Lower lobe of right lung (tissue), 2 donors: ENCODE results near the gene DAAM2. TPM values are rescaled to one million over a fixed set of nuclear protein-coding genes. Genes with fewer than 3 reads are reported as not detected.

ENCODE experiments used
- ATAC-seq, 2 donors: fragments of 200-7000 bp; cut with Tn5 transposase; one replicate each; pipeline ENCODE4 v1.9.1; 2020 to 2022; ENCODE audit warnings: mild to moderate bottlenecking in 2 of 2, moderate library complexity in 2 of 2
- DNase-seq: peaks from one replicate; pipeline ENCODE4 v3.0.0-alpha.2; 2020
- H3K27ac ChIP-seq: fragments of 200-600 bp; one replicate; pipeline ENCODE4 v1.8.0; 2022
- H3K27me3 ChIP-seq: fragments of 200-600 bp; one replicate; pipeline ENCODE4 v1.8.0; 2022; ENCODE audit warnings: low read depth
- H3K36me3 ChIP-seq: fragments of 200-600 bp; one replicate; pipeline ENCODE4 v1.8.0; 2022; ENCODE audit warnings: mild to moderate bottlenecking
- H3K4me1 ChIP-seq: fragments of 200-600 bp; one replicate; pipeline ENCODE4 v1.8.0; 2022
- H3K4me3 ChIP-seq: fragments of 200-600 bp; one replicate; pipeline ENCODE4 v1.8.0; 2022; ENCODE audit warnings: mild to moderate bottlenecking
- H3K9me3 ChIP-seq: fragments of 200-600 bp; one replicate; pipeline ENCODE4 v1.8.0; 2022
- CTCF ChIP-seq: fragments of 200-600 bp; IDR thresholded peaks from one replicate; pipeline ENCODE4 v1.8.0; 2022; ENCODE audit warnings: antibody characterized with exemption, mild to moderate bottlenecking
- intact Hi-C: fragments of 100-400 bp; cut with DNase I; formaldehyde crosslinking; loops from one replicate; pipeline ENCODE4 v1.11.0; 2022
- total RNA-seq: library from RNA; stranded (reverse); fragmentation: NEBNext Ultra II Directional; extraction: Animal tissue kit (Norgen Biotek cat#: 25700); gene quantifications from one replicate; pipeline ENCODE4 v1.2.1, GENCODE V29; 2021
- donor health status: DM: no; HTN: yes; CAD: no; lungs with severe emphysema.

Gene DAAM2
- total RNA-seq, 1 donor from 2014 or later, result 29.0 TPM

GRCh38 chr6:39910164-39910563 is 118.0 kb downstream of the DAAM2 start:
- no peak overlapping the region for H3K27ac ChIP-seq
- H3K36me3 ChIP-seq, result peaks cover 85% of the 10 kb centered on the region
- no peak overlapping the region for H3K4me3 ChIP-seq
- no peaks in the 10 kb centered on the region for H3K27me3 ChIP-seq
- TF ChIP-seq CTCF, result no peak
- H3K9me3 ChIP-seq, result no peaks in the 10 kb centered on the region
- ATAC-seq (no peak), DNase-seq (no peak)
- intact Hi-C loops, result no loop called here
- H3K4me1 ChIP-seq, result no peaks in the 10 kb centered on the region

- Histone ChIP-seq H3K27ac (no peak overlapping the region), H3K4me1 (no peaks in the 10 kb centered on the region), H3K4me3 (no peak overlapping the region), H3K36me3 (peaks cover 88% of the 10 kb centered on the region), H3K9me3 (no peaks in the 10 kb centered on the region), H3K27me3 (no peaks in the 10 kb centered on the region)
- TF ChIP-seq CTCF, result no peak
- no peak for ATAC-seq
- no peak for DNase-seq
- intact Hi-C loops, result no loop called here
Measured at GRCh38 chr6:39910744-39911143, 118.6 kb downstream of the DAAM2 start.

GRCh38 chr6:39911513-39912125 is 119.4 kb downstream of the DAAM2 start:
- peak; percentile 29 to 54 for ATAC-seq
- intact Hi-C loops, result no loop called here
- peaks cover 89% of the 10 kb centered on the region for H3K36me3 ChIP-seq

GRCh38 chr6:39912446-39912845 is 120.3 kb downstream of the DAAM2 start:
- no peaks in the 10 kb centered on the region for H3K27me3 ChIP-seq
- H3K4me1 ChIP-seq, result no peaks in the 10 kb centered on the region
- intact Hi-C loops, result no loop called here
- H3K9me3 ChIP-seq, result no peaks in the 10 kb centered on the region
- no peak for TF ChIP-seq CTCF
- H3K4me3 ChIP-seq, result no peak overlapping the region
- no peak overlapping the region for H3K27ac ChIP-seq
- peaks cover 89% of the 10 kb centered on the region for H3K36me3 ChIP-seq
- DNase-seq (no peak), ATAC-seq (no peak)

More at GRCh38 chr6:39911513-39912125, 119.4 kb downstream of the DAAM2 start:
- H3K4me1 ChIP-seq, result no peaks in the 10 kb centered on the region
- TF ChIP-seq CTCF, result no peak
- no peak overlapping the region for H3K4me3 ChIP-seq
- H3K27ac ChIP-seq, result no peak overlapping the region
- no peak for DNase-seq
- H3K27me3 ChIP-seq, result no peaks in the 10 kb centered on the region
- no peaks in the 10 kb centered on the region for H3K9me3 ChIP-seq

- H3K4me1 ChIP-seq, result no peaks in the 10 kb centered on the region
- H3K9me3 ChIP-seq, result no peaks in the 10 kb centered on the region
- no peak overlapping the region for H3K4me3 ChIP-seq
- no peak for TF ChIP-seq CTCF
- no peak for ATAC-seq
- H3K27ac ChIP-seq, result no peak overlapping the region
- intact Hi-C loops, result no loop called here
- DNase-seq, result no peak
- H3K27me3 ChIP-seq, result no peaks in the 10 kb centered on the region
- peaks cover 93% of the 10 kb centered on the region for H3K36me3 ChIP-seq
Measured at GRCh38 chr6:39913391-39913916, 121.3 kb downstream of the DAAM2 start.
